Gastrocnemius medialis (tissue), 4 donors: ENCODE results near the gene MEPE.

Experiments
- CTCF ChIP-seq, 5 experiments: fragments of 450-650 bp in 3 of 5; fragments of 200-600 bp in 2 of 5; sonication (generic) in 2 of 5; IDR thresholded peaks in 4 of 5; conservative IDR thresholded peaks in 1 of 5; 1 replicate in 4 of 5; 2 replicates in 1 of 5; pipeline ENCODE4 v1.5.1; 2016 to 2019; ENCODE audit warnings: antibody characterized with exemption in 5 of 5, mild to moderate bottlenecking in 3 of 5, moderate library complexity in 3 of 5
- POLR2A ChIP-seq, 2 donors: fragments of 450-650 bp; IDR thresholded peaks; one replicate each; pipeline ENCODE4 v1.6.1; 2017; ENCODE audit warnings: antibody characterized with exemption in 2 of 2, mild to moderate bottlenecking in 2 of 2, moderate library complexity in 2 of 2

GRCh38 chr4:87807402-87807801, 25.4 kb upstream of the MEPE start:
- TF ChIP-seq CTCF (IDR thresholded peaks at IDR 0.05 in 4 of 5, conservative IDR thresholded peaks at IDR 0.05 in 1 of 5) (no peak), POLR2A (IDR thresholded peaks at IDR 0.05) (no peak)
